GM18517 (cell line): ENCODE measurements around the gene SORCS2.

ENCODE experiments used
- ATAC-seq: cut with Tn5 transposase; IDR thresholded peaks from one replicate; pipeline ENCODE4 v1.9.1; 2021; ENCODE audit warnings: mild to moderate bottlenecking, moderate library complexity; ENCODE audit not compliant: unreplicated experiment

Gene SORCS2

DNA sequence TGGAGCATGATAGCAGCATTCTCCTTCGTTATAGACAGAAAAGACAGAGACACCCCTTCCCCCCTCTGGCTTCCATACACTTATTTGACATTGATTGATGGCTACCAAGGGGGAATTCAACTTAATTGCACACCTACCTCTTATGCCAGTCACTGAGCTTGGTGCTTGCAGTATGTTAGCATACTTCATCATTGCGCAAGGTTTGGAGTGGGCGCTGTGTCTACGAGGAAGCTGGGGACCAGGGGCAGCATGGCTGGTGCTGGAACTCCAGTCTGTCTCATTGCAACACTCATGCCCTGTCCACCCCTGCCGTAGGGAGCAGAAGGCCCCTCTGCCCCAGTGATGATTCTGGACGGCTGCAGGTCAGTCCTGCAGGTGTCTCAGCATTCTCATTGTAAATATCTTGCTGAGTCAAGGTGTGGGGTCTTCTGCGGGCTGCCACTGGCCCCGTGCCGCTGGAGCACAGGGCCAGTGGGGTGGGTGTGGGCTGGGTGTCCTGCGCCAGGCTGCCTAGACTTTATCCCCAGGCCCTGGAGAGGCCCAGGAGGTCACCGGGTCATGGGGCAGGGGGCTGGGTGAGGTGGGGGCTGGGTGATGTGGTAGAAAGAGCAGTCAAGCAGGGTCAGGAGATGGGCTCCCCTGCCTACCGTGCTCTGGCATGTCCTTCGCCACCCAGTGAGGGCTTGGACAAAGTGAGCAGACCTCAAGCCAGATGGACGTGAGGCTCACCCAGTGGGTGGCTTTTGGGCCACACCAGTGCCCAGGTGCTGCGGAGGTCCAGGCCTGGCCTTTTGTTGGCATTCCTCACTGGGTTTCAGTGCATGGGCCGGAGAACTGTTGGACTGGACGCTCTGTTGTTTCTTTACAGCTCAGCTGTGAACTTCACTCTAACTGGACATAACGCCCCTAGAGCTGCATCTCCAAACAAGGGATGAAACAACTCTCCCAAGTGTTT is 156.9 kb downstream of the SORCS2 start:
- no peak for ATAC-seq

DNA sequence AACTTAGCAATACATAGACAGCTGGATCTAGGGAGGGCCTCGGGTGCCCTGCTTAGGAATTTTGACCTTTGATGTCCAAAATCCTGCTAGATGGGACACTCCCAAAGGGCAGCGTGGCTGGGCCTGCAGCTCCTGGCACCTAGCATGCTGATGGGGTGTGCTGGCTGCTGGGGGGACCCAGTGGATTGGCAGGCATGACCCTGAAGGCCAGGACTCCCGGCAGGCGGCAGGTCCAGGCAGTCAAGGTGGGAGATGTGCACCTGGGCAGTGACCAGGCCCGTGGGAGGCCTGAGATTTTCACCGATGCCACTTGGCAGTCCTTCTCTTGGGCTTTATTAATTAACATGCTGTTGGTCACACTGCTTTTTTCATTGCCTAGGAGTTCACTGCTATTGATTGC is 158.1 kb downstream of the SORCS2 start:
- ATAC-seq, result no peak

DNA sequence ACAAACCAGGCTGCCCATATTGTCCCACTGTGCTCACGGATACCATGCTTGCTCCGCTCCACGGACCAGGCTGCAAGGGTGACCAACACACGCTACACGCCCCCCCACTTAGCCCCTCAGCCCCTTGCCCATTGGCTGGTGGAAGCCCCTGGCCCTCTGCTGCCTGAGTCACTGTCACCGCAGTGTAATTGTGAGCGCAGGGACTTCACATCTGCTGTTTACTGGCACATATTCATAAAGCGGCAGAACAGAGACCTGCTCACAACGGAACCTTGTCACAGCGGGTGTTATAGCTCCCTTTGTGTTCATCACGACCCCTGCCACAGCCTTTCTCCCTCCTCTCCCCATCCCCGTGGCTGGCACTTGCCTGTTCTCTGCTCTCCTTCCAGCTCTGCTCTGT is 158.7 kb downstream of the SORCS2 start:
- no peak for ATAC-seq

DNA sequence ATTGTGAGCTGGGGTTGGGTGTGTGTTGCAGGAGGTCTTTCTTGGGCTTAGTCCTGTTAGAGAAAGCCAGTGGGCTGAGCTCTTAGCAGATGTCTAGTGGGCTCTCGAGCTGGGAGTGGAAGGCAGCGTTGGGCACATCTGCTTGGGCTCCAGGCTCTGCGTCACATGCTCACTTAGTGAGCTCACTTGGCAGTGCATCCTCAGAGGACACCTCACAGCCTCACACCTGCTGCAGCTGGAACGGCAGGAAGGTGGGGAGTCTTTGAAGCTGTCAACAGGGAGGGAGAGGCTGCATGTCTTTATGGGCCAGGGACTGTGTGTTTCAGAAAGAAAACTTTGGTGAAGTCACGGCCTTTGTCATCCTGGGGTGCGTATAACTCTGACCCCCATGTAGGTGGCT is 160.1 kb downstream of the SORCS2 start:
- no peak for ATAC-seq

DNA sequence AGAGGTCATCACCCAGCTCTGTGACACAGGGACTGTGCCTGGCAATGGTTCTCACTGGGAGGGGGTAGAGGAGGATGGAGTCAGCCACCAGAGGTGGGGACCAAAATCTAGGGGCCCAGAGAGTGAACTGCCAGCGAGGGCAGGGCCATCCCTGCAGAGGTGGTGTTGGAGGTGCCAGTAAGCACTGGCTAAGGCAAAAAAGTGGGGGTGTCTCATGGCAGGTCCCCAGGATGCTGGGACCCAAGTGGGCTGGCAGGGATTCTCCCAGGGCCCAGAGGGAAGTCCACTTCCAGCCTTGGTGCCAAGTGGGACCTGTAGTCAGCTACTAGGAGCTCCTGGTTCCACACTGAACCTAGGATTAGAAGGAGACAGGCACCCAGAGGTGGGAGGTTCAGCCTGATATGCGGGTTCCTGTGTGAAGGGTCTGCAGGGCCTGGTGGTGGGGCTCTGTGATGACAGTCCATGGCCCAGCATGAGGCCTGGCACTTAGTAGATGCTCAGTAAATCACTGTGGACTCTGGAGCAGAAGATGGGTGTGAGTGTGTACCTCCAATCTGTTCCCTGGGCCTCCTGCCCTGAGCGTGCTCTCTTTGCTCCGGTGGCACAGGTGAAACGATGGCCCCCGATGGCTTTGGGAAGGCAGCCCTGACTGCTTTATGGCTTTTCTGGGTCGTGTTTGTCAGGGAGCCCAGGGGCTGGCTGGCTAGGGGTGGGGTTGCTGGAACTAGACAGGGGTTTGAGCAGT is 160.9 kb downstream of the SORCS2 start:
- no peak for ATAC-seq

DNA sequence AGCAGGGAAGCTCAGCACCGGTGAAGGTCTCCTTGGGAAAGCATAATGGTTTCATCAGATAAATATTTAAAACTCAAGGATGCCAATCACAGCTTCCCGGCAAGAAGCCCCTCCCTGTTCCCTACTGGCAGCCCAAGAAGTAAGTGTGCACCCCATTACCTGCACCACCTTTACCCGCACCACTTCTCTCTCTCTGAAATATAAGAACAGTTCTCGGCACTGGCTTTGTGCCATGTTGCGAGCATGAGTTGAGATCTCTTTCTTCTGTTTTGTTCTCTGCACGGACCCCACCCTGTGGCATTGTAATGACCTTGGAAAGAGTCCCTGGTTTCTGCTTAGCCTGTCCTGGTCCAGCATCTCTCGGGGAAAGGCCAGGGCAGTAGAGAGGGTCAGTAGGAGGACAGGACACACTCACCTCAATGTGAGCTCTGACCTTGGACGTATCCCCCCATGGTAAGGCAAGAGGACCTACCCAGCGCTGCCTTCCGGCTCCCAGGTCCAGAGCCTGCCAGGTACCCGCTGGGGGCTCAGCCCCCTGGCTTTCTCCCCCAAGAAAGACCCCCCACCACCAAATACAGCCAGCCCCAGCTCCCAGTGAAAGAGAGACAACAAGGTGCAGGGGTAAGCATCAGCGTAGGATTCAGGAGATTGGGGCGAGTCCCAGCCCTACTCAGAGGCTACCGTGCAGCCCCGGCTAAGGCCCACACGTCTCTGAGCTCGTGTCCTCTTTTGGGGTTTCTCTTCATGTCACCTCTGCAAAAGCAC is 161.7 kb downstream of the SORCS2 start:
- ATAC-seq, result no peak

DNA sequence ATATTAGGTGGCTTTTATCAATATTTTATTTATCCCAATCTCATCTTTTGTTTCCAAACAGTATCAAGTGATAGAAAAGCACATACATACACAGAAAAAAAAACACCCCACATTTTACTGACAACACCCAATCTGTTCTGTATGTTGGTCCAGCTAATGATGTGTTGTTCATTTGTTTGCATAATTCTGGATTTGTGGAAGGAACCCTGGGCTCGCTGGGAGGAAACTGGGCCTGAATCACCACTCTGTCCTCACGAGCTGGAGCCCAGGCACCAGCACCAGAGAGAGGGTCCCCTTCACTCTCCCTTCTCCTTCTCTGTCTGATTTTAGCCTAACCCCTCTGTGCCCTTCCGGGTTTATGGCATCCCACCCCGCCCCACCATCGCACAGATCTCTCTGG is 162.6 kb downstream of the SORCS2 start:
- ATAC-seq, result no peak

DNA sequence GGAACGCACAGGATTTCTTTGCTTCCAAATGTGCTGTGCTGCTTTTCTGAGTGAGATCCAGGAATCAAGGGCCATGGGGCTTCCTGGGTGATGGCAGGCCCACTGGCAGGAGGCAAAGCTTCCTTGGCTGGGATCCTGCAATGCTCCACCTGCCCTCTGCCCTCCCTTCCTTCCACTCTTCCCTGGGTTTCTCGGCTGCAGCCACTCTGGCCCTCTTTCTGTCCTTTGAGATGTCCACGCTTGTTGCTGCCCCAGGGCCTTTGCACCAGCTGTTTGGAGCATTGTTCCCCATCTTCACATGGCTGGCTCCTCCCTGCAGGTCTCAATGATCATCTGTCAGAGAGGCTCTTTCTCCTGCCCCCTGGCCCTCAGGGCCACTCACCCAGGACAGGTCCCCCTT is 163.5 kb downstream of the SORCS2 start:
- no peak for ATAC-seq

DNA sequence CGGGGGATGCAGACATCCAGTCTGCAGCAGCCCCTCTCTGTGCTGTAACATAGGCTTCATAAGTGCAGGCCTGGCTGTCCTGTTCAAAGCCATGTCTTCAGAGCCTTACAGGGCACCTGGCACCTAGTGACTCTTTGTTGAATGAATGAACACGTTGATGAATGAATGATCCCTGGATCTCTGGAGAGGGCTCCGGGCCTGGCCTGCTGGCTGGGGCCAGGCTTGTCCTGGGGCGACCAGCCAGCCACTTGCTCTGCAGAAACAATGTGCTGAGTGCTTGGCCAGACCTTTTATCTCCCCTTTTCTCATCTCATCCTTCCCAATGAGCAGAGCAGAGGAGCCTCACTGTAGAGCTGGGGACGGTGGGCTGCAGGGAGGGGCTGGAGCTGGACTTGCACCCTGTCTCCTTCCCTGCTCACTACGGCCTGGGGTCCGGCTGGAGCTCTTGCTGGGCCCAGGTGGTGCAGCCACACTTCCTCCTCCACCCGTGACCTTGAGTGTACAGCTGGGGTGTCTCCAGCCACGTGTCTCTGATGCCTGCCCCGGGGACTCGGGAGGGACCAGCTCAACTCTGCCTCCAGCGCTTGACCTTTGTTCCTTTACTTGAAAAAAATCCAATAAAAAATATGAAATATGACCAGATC is 164.5 kb downstream of the SORCS2 start:
- no peak for ATAC-seq

DNA sequence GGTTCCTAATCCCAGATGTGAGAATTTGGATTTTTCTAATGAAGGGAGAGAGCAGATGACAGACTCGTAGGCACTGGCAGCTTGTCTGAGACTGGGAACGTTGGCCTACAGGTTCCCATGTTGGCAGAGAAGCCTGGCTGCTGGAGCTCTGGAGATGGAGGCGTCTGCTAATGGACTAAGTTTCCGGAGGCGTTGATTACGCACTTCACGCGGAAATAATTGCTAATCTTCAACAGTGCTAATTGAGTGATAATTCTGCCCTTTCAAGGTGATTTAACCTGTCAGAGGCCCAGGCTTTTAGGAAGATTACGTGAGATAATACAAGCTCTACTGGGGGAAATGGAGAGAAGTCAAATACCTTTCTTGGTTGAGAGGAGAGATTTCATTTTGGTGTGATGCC is 165.0 kb downstream of the SORCS2 start:
- ATAC-seq, result no peak

DNA sequence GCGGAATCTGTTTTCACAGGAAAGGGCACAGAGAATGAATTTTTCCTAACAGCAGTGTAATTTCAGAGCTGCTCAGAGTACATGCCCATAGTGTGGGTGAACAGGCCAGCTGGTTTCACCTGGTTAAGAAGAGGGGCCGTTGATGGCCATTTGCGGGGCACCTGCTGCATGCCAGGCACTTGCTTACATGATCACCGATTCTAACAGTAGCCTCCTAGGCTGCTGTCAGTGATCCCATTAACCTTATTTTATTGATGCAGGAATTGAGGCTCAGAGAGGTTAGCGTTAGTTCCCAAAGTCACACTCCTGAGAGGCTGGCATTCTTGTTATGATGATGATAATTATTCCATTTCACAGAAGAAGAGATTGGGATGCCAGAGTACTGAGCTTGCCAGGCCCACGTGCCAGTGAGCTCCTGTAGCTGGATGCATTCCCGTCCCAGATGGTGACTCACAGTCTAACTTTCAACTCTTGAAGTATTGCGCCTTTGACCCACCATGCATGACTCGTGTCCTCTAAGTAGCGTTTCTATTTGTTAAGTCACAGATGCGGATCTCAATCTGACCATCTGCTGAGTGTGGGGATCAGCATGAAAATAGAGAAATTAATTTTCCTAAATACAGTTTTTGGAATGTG is 165.9 kb downstream of the SORCS2 start:
- ATAC-seq, result no peak

DNA sequence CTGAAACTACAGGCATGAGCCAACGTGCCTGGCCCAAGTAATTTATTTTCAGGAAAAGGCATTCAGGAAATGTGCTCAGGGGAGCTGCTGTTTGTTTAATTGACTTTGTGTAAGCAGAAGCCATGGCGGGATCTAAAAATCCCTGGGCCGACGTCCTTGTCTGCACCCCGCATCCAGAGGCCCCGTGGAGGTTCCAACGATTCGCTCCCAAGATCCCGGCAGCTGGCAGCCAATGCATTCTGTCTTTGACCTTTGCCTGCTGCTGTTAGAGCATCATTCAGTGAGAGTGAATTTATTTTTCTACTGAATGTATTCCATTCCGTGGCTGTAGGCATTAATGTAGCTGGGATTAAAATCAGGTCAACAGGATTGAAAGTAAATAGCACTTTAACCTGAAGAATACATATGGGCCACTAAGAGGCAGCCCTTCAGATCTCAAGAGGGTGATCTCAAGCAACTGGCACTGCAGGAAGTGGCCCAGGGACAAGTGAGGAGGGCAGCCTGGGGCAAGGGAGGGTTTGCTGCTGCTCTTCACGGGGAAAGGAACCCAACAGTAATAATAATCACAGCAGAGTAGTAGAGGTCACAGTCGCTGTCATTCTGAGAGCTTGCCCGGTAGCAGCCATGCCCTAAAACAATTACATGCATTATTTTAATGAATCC is 167.2 kb downstream of the SORCS2 start:
- ATAC-seq, result no peak

DNA sequence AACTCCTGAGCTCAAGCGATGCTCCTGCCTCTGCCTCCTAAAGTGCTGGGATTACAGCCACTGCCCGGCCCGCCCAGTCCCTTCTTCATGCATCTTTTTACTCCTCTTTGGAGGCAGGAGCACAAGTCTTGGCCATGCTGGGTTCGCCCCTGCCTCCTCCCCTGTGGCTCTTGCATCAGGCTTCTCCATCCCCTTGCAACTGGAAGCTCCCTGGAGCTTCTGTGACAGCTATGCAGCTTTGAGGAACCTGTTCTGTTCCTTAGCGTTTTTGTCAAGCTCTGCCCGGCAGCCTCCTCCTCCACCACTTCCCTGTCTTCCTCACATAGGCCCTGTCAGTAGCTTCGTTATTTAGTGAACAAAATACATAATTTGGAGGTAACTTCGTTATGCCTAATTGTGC is 168.5 kb downstream of the SORCS2 start:
- no peak for ATAC-seq

DNA sequence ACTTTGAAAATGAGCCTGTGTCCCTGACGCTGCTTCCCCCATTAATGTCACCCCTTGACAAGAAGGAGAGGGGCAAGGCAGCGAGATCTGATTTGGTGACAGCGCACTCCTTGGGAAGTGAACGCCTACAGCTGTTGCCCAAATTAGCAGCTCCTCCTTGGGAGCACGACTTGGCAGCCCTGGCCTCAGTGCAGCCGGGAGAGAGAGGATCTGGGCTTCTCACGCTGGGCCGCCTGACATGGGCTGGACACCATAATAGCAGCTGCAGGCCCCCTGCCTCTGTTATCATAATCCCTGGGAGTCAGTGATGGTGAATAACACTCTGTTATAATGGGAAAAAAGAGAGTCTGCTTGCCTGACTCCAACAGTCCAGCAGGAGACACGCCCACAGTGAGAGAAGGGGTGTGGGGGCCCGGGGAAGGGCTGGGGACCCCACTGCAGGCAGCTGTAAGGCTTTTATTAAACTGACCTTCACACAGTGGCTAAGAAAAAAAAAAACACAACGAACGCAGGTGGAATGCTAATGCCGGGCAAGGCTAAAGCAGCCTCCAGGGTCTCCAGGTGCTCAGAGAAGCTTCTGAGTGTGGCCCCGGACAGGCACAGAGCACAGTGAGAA is 169.1 kb downstream of the SORCS2 start:
- no peak for ATAC-seq

DNA sequence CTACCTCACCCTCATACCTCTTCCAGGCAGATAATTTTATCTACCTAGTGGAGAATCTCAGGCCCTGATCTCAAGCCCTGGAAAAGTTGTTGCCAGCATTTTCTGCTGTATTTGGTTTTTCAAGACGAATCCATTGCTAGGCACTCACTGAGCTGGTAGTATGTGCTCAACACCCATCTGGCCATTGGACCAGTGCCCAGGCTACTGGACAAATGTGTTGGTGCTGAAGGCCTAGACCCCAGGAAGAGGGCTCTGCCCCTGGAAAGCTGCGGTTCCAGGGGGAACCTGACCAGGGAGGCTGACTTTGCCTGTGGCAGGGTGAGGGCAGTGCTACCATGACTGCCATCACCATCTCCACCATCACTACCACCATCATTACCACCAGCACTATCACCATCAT is 170.0 kb downstream of the SORCS2 start:
- no peak for ATAC-seq

DNA sequence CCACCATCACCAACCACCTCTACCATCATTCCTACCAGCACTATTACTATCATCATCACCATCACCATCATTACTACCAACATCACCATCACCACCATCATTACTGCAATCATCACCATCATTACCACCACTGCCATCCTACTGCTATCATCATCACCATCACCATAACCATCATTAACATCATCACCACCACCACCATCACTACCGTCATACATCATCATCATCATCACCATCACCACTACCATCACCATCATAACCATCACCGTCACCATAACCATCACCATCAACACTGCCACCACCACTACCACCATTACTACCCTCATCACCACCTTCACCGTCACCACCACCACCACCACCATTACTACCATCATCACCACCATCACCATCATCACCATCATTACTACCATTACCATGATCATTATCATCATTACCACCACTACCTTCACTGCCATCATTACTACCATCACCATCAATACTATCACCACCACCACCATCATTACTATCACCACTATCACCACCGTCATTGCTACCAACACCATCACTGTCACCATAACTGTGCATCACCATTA is 170.6 kb downstream of the SORCS2 start:
- ATAC-seq, result no peak

DNA sequence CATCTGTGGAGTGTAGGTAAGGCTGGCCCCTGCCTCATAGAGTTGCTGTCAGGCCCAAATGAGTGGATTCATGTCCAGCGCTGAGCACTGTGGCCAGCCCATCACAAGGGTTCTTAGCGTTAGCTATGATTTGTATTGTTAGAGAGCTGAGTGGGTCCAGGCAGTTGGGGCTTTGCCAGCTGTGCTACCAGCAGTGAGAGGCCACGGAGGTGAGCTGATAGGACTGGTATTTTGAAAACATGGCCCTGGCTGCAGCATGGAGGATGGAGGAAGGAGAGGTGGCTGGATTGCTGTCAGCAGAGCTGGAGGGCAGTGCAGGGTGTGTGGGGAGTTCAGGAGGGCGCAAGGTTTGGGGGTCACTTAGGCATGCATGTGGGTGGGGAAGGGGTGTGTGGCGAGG is 172.6 kb downstream of the SORCS2 start:
- ATAC-seq, result no peak

DNA sequence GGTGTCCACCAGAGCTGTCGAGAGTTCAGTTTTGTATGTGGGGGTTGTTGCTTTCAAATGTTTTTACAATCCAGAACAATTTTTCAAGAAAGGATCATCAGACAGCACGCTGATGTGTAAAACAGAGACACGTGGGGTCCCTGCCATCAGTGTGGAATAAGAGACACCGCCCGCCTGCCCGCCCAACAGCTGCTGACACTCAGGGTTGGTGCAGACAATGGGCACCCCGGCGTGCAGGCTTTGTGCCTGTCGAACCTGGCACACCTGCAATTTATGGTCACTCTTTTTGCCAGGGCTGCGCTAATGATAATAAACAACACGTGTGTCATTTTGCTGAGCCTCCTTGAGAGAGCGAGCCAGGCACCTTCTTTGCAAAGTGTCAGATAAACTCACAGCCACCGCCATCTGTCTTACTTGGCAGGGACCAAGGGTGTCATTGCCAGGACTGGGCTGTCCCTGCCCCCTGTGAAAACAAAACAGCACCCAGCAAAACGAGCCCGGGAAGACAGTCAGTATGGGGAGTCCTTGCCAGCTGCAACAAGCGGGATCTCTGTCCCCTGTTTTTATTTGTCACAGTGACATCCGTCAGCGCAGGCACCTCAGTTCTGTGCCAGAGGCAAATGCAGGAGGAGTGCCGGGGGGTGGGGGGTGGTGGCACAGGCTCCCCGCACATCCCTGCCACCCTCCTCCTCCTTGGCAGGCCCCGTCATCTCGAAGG is 173.3 kb downstream of the SORCS2 start:
- ATAC-seq, result no peak
